Liver (tissue), 9 donors: ENCODE measurements around the gene RAMP2. TPM values are rescaled to one million over a fixed set of nuclear protein-coding genes. Genes with fewer than 3 reads are reported as not detected.

Source experiments
- DNase-seq: peaks from one replicate; pipeline ENCODE4 v3.0.0-alpha.2; 2017; ENCODE audit warnings: low spot score
- H3K27ac ChIP-seq, 2 donors: one replicate each; pipeline ENCODE4 v1.7.0; 2013; ENCODE audit warnings: inconsistent platforms in 2 of 2, low read length in 2 of 2, control low read depth in 1 of 2, low read depth in 1 of 2, mild to moderate bottlenecking in 1 of 2
- H3K27me3 ChIP-seq, 4 donors: one replicate each; pipeline versions ENCODE4 v1.6.1 to v1.7.0; 2013; ENCODE audit warnings: low read length in 3 of 4, inconsistent platforms in 1 of 4, mild to moderate bottlenecking in 1 of 4, moderate library complexity in 1 of 4; ENCODE audit not compliant: control insufficient read depth in 4 of 4, insufficient read depth in 4 of 4
- H3K36me3 ChIP-seq, 4 donors: one replicate each; pipeline versions ENCODE4 v1.6.1 to v1.7.0; 2013; ENCODE audit warnings: low read length in 3 of 4, mild to moderate bottlenecking in 3 of 4, low read depth in 1 of 4, moderate library complexity in 1 of 4; ENCODE audit not compliant: control insufficient read depth in 4 of 4, insufficient read depth in 3 of 4
- H3K4me1 ChIP-seq, 4 donors: one replicate each; pipeline versions ENCODE4 v1.6.1 to v1.7.0; 2013; ENCODE audit warnings: low read length in 3 of 4, mild to moderate bottlenecking in 3 of 4, moderate library complexity in 1 of 4; ENCODE audit not compliant: control insufficient read depth in 4 of 4, insufficient read depth in 4 of 4
- H3K4me3 ChIP-seq, 3 donors: one replicate each; pipeline versions ENCODE4 v1.6.1 to v1.7.0; 2013; ENCODE audit warnings: low read length in 3 of 3, control low read depth in 1 of 3, low read depth in 1 of 3, mild to moderate bottlenecking in 1 of 3
- H3K9ac ChIP-seq, 2 donors: one replicate each; pipeline ENCODE4 v1.7.0; 2013; ENCODE audit warnings: low read length in 2 of 2, mild to moderate bottlenecking in 2 of 2, moderate library complexity in 2 of 2, control low read depth in 1 of 2, low read depth in 1 of 2
- H3K9me3 ChIP-seq, 4 donors: one replicate each; pipeline versions ENCODE4 v1.6.1 to v1.7.0; 2013; ENCODE audit warnings: low read length in 3 of 4; ENCODE audit not compliant: control insufficient read depth in 4 of 4
- ATF3 ChIP-seq: IDR thresholded peaks from 2 replicates; pipeline ENCODE4 v1.6.1; 2016; ENCODE audit warnings: antibody characterized with exemption
- CTCF ChIP-seq: fragments of 150-350 bp; IDR thresholded peaks from 2 replicates; pipeline ENCODE4 v1.5.1; 2017; ENCODE audit warnings: improper control_type of control experiment, low read depth, low read length; ENCODE audit not compliant: missing input control
- EGR1 ChIP-seq, 2 donors: IDR thresholded peaks; 2 replicates each; pipeline ENCODE4 v1.6.1; 2016 to 2018; ENCODE audit warnings: antibody characterized with exemption in 2 of 2, low read depth in 2 of 2
- FOXA1 ChIP-seq: IDR thresholded peaks from 2 replicates; pipeline ENCODE4 v1.6.1; 2016; ENCODE audit warnings: antibody characterized with exemption
- FOXA2 ChIP-seq: IDR thresholded peaks from 2 replicates; pipeline ENCODE4 v1.6.1; 2016; ENCODE audit warnings: antibody characterized with exemption
- GABPA ChIP-seq, 2 donors: IDR thresholded peaks in 1 of 2; conservative IDR thresholded peaks in 1 of 2; 2 replicates each; pipeline ENCODE4 v1.6.1; 2016; ENCODE audit warnings: antibody characterized with exemption in 2 of 2, mild to moderate bottlenecking in 1 of 2, moderate library complexity in 1 of 2
- HNF4A ChIP-seq, 2 donors: conservative IDR thresholded peaks; 2 replicates each; pipeline ENCODE4 v1.6.1; 2016; ENCODE audit warnings: antibody characterized with exemption in 2 of 2, mild to moderate bottlenecking in 2 of 2
- HNF4G ChIP-seq: IDR thresholded peaks from 2 replicates; pipeline ENCODE4 v1.6.1; 2016; ENCODE audit warnings: antibody characterized with exemption
- JUND ChIP-seq, 2 donors: IDR thresholded peaks; 2 replicates each; pipeline ENCODE4 v1.6.1; 2016; ENCODE audit warnings: antibody characterized with exemption in 2 of 2
- MAX ChIP-seq: IDR thresholded peaks from 2 replicates; pipeline ENCODE4 v1.6.1; 2016; ENCODE audit warnings: antibody characterized with exemption
- NR2F2 ChIP-seq: IDR thresholded peaks from 2 replicates; pipeline ENCODE4 v1.6.1; 2016; ENCODE audit warnings: antibody characterized with exemption
- RAD21 ChIP-seq, 2 donors: IDR thresholded peaks; 2 replicates each; pipeline ENCODE4 v1.6.1; 2016; ENCODE audit warnings: antibody characterized with exemption in 2 of 2, mild to moderate bottlenecking in 2 of 2
- RXRA ChIP-seq, 2 donors: IDR thresholded peaks; 2 replicates each; pipeline ENCODE4 v1.6.1; 2017 to 2018; ENCODE audit warnings: antibody characterized with exemption in 2 of 2, mild to moderate bottlenecking in 1 of 2
- SP1 ChIP-seq: IDR thresholded peaks from 2 replicates; pipeline ENCODE4 v1.6.1; 2018; ENCODE audit warnings: antibody characterized with exemption, mild to moderate bottlenecking
- TAF1 ChIP-seq: conservative IDR thresholded peaks from 2 replicates; pipeline ENCODE4 v1.6.1; 2016; ENCODE audit warnings: antibody characterized with exemption, mild to moderate bottlenecking
- YY1 ChIP-seq: IDR thresholded peaks from 2 replicates; pipeline ENCODE4 v1.6.1; 2016; ENCODE audit warnings: antibody characterized with exemption, mild to moderate bottlenecking
- WGBS: extraction: QIAGEN DNeasy Blood & Tissue Kit; methylation state at CpG from one replicate; pipeline ENCODE4 v1.1.7; 2013; 5-methylcytosine and 5-hydroxymethylcytosine counted together
- polyA plus RNA-seq, 2 donors: library from polyadenylated mRNA; stranded (reverse) in 1 of 2; unstranded in 1 of 2; fragments of 200-250 nt in 1 of 2; fragments of >200 nt in 1 of 2; fragmentation: Nextera tagmentation in 1 of 2; extraction: Ambion mirVana in 1 of 2; gene quantifications; one replicate each; pipeline versions ENCODE4 v1.2.1 to v1.2.3, GENCODE V29; 2013 to 2015
- total RNA-seq, 2 donors: library from RNA; depleted of rRNA; stranded (reverse); fragments of >200 nt; gene quantifications; one replicate each; pipeline ENCODE4 v1.2.3, GENCODE V29; 2014
- TF ChIP-seq, protein P1 (sequence below): IDR thresholded peaks from 2 replicates; pipeline ENCODE4 v1.6.1; 2016; ENCODE audit warnings: antibody characterized with exemption, mild to moderate bottlenecking
- TF ChIP-seq, protein P2 (sequence below): IDR thresholded peaks from 2 replicates; pipeline ENCODE4 v1.6.1; 2016; ENCODE audit warnings: antibody characterized with exemption
- donor health status: healthy.
- donor health status: healthy.
- donor health status: healthy.
- donor health status: healthy.
- donor health status: healthy.

RAMP2 gene
- total and polyA plus RNA-seq, 4 donors = 0.92 to 17.2 (median 5.1) TPM

- DNase-seq = peak; percentile 87
- peak within 1 kb of the TSS; percentile 82 to 96 for H3K9ac ChIP-seq
- peaks cover 7 to 25% (median 18%) of the 10 kb centered on the region in 4 donors for H3K4me1 ChIP-seq
- no peaks in the 10 kb centered on the region for H3K9me3 ChIP-seq
- 26% methylated on average over 66 of the region's 66 CpGs for WGBS
- H3K36me3 ChIP-seq = peaks cover 0 to 2% (median under 1%) of the 10 kb centered on the region in 4 donors
- H3K27me3 ChIP-seq = no peaks in the 10 kb centered on the region
- peak within 1 kb of the TSS; percentile 50 to 99 (median 99) for H3K4me3 ChIP-seq
- peak within 1 kb of the TSS; percentile 25 to 38 for H3K27ac ChIP-seq
- TF ChIP-seq FOXA1 = peak; percentile 37
- peak; percentile 22 to 25 for TF ChIP-seq HNF4A (conservative IDR thresholded peaks at IDR 0.05)
- no peak for TF ChIP-seq ATF3
- TF ChIP-seq FOXA2 = no peak
- TF ChIP-seq YY1 = peak; percentile 99
- TF ChIP-seq, protein P1, sequence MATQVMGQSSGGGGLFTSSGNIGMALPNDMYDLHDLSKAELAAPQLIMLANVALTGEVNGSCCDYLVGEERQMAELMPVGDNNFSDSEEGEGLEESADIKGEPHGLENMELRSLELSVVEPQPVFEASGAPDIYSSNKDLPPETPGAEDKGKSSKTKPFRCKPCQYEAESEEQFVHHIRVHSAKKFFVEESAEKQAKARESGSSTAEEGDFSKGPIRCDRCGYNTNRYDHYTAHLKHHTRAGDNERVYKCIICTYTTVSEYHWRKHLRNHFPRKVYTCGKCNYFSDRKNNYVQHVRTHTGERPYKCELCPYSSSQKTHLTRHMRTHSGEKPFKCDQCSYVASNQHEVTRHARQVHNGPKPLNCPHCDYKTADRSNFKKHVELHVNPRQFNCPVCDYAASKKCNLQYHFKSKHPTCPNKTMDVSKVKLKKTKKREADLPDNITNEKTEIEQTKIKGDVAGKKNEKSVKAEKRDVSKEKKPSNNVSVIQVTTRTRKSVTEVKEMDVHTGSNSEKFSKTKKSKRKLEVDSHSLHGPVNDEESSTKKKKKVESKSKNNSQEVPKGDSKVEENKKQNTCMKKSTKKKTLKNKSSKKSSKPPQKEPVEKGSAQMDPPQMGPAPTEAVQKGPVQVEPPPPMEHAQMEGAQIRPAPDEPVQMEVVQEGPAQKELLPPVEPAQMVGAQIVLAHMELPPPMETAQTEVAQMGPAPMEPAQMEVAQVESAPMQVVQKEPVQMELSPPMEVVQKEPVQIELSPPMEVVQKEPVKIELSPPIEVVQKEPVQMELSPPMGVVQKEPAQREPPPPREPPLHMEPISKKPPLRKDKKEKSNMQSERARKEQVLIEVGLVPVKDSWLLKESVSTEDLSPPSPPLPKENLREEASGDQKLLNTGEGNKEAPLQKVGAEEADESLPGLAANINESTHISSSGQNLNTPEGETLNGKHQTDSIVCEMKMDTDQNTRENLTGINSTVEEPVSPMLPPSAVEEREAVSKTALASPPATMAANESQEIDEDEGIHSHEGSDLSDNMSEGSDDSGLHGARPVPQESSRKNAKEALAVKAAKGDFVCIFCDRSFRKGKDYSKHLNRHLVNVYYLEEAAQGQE = peak; percentile 73
- no peak for TF ChIP-seq JUND (IDR thresholded peaks at IDR 0.05)
- TF ChIP-seq TAF1 = no peak
- TF ChIP-seq, protein P2, sequence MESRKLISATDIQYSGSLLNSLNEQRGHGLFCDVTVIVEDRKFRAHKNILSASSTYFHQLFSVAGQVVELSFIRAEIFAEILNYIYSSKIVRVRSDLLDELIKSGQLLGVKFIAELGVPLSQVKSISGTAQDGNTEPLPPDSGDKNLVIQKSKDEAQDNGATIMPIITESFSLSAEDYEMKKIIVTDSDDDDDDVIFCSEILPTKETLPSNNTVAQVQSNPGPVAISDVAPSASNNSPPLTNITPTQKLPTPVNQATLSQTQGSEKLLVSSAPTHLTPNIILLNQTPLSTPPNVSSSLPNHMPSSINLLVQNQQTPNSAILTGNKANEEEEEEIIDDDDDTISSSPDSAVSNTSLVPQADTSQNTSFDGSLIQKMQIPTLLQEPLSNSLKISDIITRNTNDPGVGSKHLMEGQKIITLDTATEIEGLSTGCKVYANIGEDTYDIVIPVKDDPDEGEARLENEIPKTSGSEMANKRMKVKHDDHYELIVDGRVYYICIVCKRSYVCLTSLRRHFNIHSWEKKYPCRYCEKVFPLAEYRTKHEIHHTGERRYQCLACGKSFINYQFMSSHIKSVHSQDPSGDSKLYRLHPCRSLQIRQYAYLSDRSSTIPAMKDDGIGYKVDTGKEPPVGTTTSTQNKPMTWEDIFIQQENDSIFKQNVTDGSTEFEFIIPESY = peak; percentile 71
- TF ChIP-seq MAX = peak; percentile 55
- TF ChIP-seq SP1 = peak; percentile 42
- peak in 1 of 2 donors; percentile 26 for TF ChIP-seq RXRA (IDR thresholded peaks at IDR 0.05)
- TF ChIP-seq RAD21 (IDR thresholded peaks at IDR 0.05) = peak; percentile 7 to 52
- peak in 1 of 2 donors; percentile 73 for TF ChIP-seq GABPA (IDR thresholded peaks at IDR 0.05 in 1 of 2, conservative IDR thresholded peaks at IDR 0.05 in 1 of 2)
- no peak for TF ChIP-seq CTCF
- no peak for TF ChIP-seq HNF4G
- TF ChIP-seq EGR1 (IDR thresholded peaks at IDR 0.05; ENCODE audit: low read depth in 2 of 2) = no peak
- no peak for TF ChIP-seq NR2F2
Measured at GRCh38 chr17:42798383-42799380, 37.7 kb downstream of the RAMP2 start, which contains the start of the genes CNTD1 and COA3. Gene CNTD1 (plus strand): TSS chr17:42798861. CDS start chr17:42799068, 207 bp downstream. Gene COA3 (minus strand): TSS chr17:42798704. CDS start chr17:42798681, 23 bp downstream.
